Kidney epithelial cell (primary cell): ENCODE data around the gene E2F6. TPM values are rescaled to one million over a fixed set of nuclear protein-coding genes. Genes with fewer than 3 reads are reported as not detected.

Experiments used
- DNase-seq: peaks from one replicate; pipeline ENCODE4 v3.0.0-alpha.2; 2010; ENCODE audit warnings: low read depth
- H3K27me3 ChIP-seq: 2 replicates; pipeline ENCODE4 v1.6.0; 2011; ENCODE audit warnings: low read length; ENCODE audit not compliant: control insufficient read depth, insufficient read depth
- H3K36me3 ChIP-seq: 2 replicates; pipeline ENCODE4 v1.5.1; 2011; ENCODE audit warnings: low read length; ENCODE audit not compliant: control insufficient read depth, insufficient read depth
- H3K4me3 ChIP-seq: 2 replicates; pipeline ENCODE4 v1.5.1; 2011; ENCODE audit warnings: low read depth, mild to moderate bottlenecking, control low read depth, low read length
- total RNA-seq: library from RNA; depleted of rRNA; stranded (reverse); fragments of >200 nt; gene quantifications from 2 replicates; pipeline ENCODE4 v1.2.3, GENCODE V29; 2015
- TF ChIP-seq, protein P1 (sequence below): IDR thresholded peaks from 2 replicates; pipeline ENCODE4 v1.5.1; 2011; ENCODE audit warnings: mild to moderate bottlenecking, moderate library complexity, low read length, control low read depth, inconsistent platforms; ENCODE audit not compliant: insufficient read depth, poor library complexity, severe bottlenecking

Gene E2F6
- total RNA-seq, 1 donor from 2014 or later, result 15.0 TPM

DNA sequence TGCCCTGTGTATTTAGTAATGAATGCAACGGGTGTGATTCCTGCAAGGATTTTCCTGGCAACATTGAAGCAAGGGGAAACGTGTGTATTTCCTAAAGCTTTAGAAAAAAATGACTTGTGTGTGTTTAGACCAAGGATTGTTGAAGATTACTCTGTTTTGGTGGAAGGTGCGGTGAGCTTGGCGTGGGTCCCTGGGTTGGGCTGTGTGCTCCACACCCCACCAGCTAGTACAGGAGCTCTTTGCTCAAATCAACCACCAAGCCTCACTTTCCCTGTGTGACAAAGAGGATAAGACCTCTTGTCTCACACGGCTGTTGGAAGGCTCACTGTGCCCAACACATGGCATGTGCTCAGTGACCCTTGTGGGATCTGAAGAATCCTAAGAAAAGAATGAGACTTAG lies 46.5 kb upstream of the E2F6 start:
- H3K27me3 ChIP-seq, result no peaks in the 10 kb centered on the region
- no peak overlapping the region for H3K4me3 ChIP-seq
- no peak for DNase-seq
- no peaks in the 10 kb centered on the region for H3K36me3 ChIP-seq
- TF ChIP-seq, protein P1, sequence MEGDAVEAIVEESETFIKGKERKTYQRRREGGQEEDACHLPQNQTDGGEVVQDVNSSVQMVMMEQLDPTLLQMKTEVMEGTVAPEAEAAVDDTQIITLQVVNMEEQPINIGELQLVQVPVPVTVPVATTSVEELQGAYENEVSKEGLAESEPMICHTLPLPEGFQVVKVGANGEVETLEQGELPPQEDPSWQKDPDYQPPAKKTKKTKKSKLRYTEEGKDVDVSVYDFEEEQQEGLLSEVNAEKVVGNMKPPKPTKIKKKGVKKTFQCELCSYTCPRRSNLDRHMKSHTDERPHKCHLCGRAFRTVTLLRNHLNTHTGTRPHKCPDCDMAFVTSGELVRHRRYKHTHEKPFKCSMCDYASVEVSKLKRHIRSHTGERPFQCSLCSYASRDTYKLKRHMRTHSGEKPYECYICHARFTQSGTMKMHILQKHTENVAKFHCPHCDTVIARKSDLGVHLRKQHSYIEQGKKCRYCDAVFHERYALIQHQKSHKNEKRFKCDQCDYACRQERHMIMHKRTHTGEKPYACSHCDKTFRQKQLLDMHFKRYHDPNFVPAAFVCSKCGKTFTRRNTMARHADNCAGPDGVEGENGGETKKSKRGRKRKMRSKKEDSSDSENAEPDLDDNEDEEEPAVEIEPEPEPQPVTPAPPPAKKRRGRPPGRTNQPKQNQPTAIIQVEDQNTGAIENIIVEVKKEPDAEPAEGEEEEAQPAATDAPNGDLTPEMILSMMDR, result no peak

DNA sequence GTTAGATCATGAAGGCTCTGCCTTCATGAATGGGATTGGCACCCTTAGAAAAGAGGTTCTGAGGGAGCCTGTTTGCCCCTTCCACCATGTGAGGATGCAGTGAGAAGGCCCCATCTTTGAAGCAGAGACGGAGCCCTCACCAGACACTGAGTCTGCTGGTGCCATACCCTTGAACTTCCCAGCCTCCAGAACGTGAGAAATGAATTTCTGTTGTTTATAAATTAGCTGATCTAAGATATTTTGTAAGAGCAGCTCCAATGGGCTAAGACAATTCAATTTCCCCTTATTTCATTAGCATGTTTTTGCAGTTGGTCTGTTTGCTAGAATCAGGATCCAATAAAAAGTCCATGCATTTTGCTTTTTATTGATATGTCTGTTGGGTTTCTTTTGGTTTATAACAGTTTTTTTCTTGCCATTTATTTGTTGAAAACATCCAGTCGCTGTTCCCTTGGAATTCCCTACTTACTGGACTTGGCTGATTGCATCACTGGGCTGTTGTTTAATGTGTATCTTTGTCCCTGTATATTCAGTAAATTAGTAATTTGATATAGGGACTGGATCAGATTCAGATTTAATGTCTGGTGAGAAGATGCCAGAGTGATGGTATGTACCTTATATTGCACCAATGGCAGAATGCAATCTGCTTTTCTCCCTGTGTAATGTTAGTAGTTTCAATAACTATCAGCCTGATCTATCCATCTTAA lies 43.8 kb upstream of the E2F6 start:
- no peaks in the 10 kb centered on the region for H3K36me3 ChIP-seq

DNA sequence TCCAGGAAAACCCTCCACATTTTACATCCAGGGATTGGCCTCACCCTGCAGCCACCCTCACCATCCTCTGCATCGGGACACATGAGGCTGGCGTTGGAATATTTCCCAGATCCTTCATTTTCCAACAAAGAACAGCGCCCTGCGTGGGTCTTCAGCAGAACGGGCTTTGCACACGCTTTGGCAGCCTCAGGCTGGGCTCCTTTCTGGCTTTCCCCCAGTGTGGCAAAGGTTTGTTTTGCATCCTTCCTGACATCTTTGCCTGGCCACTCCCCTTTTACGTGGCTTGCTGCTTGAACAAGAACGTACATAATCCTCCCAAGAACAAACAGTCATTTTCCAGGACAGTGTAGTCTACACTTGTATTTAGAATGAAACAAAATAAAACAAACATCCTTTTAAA lies 42.3 kb upstream of the E2F6 start:
- TF ChIP-seq, protein P1, result no peak
- no peaks in the 10 kb centered on the region for H3K36me3 ChIP-seq

More for the DNA sequence above, 43.8 kb upstream of the E2F6 start:
- TF ChIP-seq, protein P1, result no peak
- Histone ChIP-seq H3K4me3 (no peak overlapping the region), H3K27me3 (no peaks in the 10 kb centered on the region)
- DNase-seq, result no peak

DNA sequence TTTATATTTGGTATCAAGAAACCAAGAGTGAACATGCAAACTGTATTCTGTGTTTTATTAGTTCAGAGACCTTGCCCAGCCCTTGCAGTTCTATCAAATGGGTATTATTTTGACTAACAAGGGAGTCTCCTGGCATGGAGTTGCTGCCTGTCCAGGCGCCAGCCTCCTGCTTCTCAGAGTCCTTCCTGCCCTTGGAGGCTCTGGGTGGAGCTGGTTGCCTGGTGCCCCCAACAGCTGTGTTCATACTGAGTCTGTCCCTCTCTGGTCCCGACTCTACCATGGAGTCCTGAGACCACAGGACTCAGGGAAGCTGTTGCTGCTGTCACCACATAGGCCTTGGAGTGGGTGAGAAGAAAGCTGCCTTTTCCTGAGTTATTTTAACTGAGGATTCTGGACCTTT lies 41.6 kb upstream of the E2F6 start:
- no peaks in the 10 kb centered on the region for H3K27me3 ChIP-seq
- TF ChIP-seq, protein P1, result no peak

More for the DNA sequence above, 42.3 kb upstream of the E2F6 start:
- no peak for DNase-seq
- Histone ChIP-seq H3K27me3 (no peaks in the 10 kb centered on the region), H3K4me3 (no peak overlapping the region)

DNA sequence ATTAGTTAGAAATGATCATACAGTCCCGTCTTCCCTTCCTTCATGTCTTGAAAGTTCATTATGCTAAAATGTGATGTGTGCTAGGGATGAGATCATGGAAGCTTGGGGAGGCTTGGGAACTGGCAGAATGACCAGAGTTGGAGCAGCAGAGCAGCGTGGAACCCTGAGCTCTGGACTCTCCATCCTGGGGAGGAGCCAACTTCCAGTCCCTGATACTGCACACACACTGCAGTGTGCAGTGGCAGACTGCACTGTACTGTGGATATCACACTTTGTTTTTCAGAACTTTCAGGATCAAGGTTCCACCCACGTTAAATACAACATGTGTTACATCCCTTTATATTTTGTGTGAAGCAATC lies 40.6 kb upstream of the E2F6 start:
- no peaks in the 10 kb centered on the region for H3K27me3 ChIP-seq
- H3K36me3 ChIP-seq, result no peaks in the 10 kb centered on the region
- TF ChIP-seq, protein P1, result no peak
- no peak overlapping the region for H3K4me3 ChIP-seq
- no peak for DNase-seq

More for the DNA sequence above, 41.6 kb upstream of the E2F6 start:
- Histone ChIP-seq H3K36me3 (no peaks in the 10 kb centered on the region), H3K4me3 (no peak overlapping the region)
- no peak for DNase-seq
